HepG2 (cell line): ENCODE measurements around the gene HSPB9. TPM values are rescaled to one million over a fixed set of nuclear protein-coding genes. Genes with fewer than 3 reads are reported as not detected.

Experiments used
- IRX3 ChIP-seq: sonication (generic); formaldehyde crosslinking; IDR thresholded peaks from 2 replicates; pipeline ENCODE4 v1.8.1; 2023; ENCODE audit warnings: mild to moderate bottlenecking, low read depth, missing genetic modification reagents, borderline replicate concordance
- ISX ChIP-seq: sonication (generic); formaldehyde crosslinking; conservative IDR thresholded peaks from 2 replicates; pipeline ENCODE4 v1.5.0; 2020; ENCODE audit warnings: missing genetic modification reagents
- KLF11 ChIP-seq: IDR thresholded peaks from 2 replicates; pipeline ENCODE4 v1.6.1; 2016; ENCODE audit warnings: missing compliant biosample characterization
- MAZ ChIP-seq, 2 experiments: sonication (generic) in 1 of 2; formaldehyde crosslinking in 1 of 2; IDR thresholded peaks; 2 replicates each; pipeline versions ENCODE4 v1.5.0 to v1.6.1; 2012 to 2020; ENCODE audit warnings: low read depth in 2 of 2, mild to moderate bottlenecking in 2 of 2, borderline replicate concordance in 1 of 2, improper control_type of control experiment in 1 of 2, low read length in 1 of 2, missing genetic modification reagents in 1 of 2, moderate library complexity in 1 of 2
- NCOR1 ChIP-seq: fragments of 200-600 bp; sonication (generic); IDR thresholded peaks from 2 replicates; pipeline ENCODE4 v1.7.0; 2017; ENCODE audit warnings: antibody characterized with exemption, low read length, borderline replicate concordance
- NR1H2 ChIP-seq: sonication (generic); formaldehyde crosslinking; IDR thresholded peaks from 2 replicates; pipeline ENCODE4 v1.8.1; 2022; ENCODE audit warnings: low read depth, missing genetic modification reagents, borderline replicate concordance
- ONECUT2 ChIP-seq: sonication (generic); formaldehyde crosslinking; IDR thresholded peaks from 2 replicates; pipeline ENCODE4 v1.4.0; 2020; ENCODE audit warnings: missing genetic modification reagents
- PRPF4 ChIP-seq: fragments of 200-400 bp; formaldehyde crosslinking; IDR thresholded peaks from 2 replicates; pipeline ENCODE4 v1.6.1; 2016; ENCODE audit warnings: low read length, low read depth; ENCODE audit not compliant: poor library complexity, severe bottlenecking
- SOX13 ChIP-seq, 3 experiments: fragments of 450-650 bp in 1 of 3; sonication (generic) in 1 of 3; formaldehyde crosslinking in 1 of 3; IDR thresholded peaks in 2 of 3; conservative IDR thresholded peaks in 1 of 3; 2 replicates each; pipeline versions ENCODE4 v1.5.0 to v1.6.1; 2016 to 2020; ENCODE audit warnings: antibody characterized with exemption in 1 of 3, mild to moderate bottlenecking in 1 of 3, missing compliant biosample characterization in 1 of 3, missing genetic modification reagents in 1 of 3, moderate library complexity in 1 of 3
- TARDBP ChIP-seq: sonication (generic); formaldehyde crosslinking; IDR thresholded peaks from 2 replicates; pipeline ENCODE4 v1.8.0; 2022; ENCODE audit warnings: mild to moderate bottlenecking, missing genetic modification reagents
- U2AF2 ChIP-seq: fragments of 200-400 bp; formaldehyde crosslinking; IDR thresholded peaks from 2 replicates; pipeline ENCODE4 v1.6.1; 2017; ENCODE audit warnings: low read depth, mild to moderate bottlenecking, low read length
- ZHX2 ChIP-seq, 2 experiments: sonication (generic) in 1 of 2; formaldehyde crosslinking in 1 of 2; IDR thresholded peaks; 2 replicates each; pipeline versions ENCODE4 v1.6.1 to v1.9.0; 2014 to 2022; ENCODE audit warnings: antibody characterized with exemption in 1 of 2, borderline replicate concordance in 1 of 2, inconsistent platforms in 1 of 2, low read depth in 1 of 2, missing genetic modification reagents in 1 of 2
- ZMYM4 ChIP-seq: sonication (generic); formaldehyde crosslinking; IDR thresholded peaks from 2 replicates; pipeline ENCODE4 v1.8.1; 2023; ENCODE audit warnings: mild to moderate bottlenecking, missing genetic modification reagents
- ZNF3 ChIP-seq: IDR thresholded peaks from 2 replicates; pipeline ENCODE4 v1.7.0; 2017; ENCODE audit warnings: inconsistent platforms
- ZNF557 ChIP-seq: sonication (generic); formaldehyde crosslinking; IDR thresholded peaks from 2 replicates; pipeline ENCODE4 v1.4.0; 2020; ENCODE audit warnings: missing genetic modification reagents
- ZNF616 ChIP-seq: sonication (generic); formaldehyde crosslinking; IDR thresholded peaks from 2 replicates; pipeline ENCODE4 v1.5.0; 2020; ENCODE audit warnings: low read depth, mild to moderate bottlenecking, missing genetic modification reagents
- ZNF713 ChIP-seq: sonication (generic); formaldehyde crosslinking; IDR thresholded peaks from 2 replicates; pipeline ENCODE4 v1.4.0; 2020; ENCODE audit warnings: mild to moderate bottlenecking, missing genetic modification reagents
- ZSCAN20 ChIP-seq: sonication (generic); formaldehyde crosslinking; IDR thresholded peaks from 2 replicates; pipeline ENCODE4 v1.4.0; 2020; ENCODE audit warnings: missing genetic modification reagents, mild to moderate bottlenecking, borderline replicate concordance
- polyA plus RNA-seq, 8 experiments: library from polyadenylated mRNA; depleted of rRNA in 3 of 8; stranded (reverse) in 7 of 8; unstranded in 1 of 8; fragments of >200 nt; fragmentation: Illumina TruSeq in 4 of 8; extraction: Trizol in 4 of 8; gene quantifications; 2 replicates each; pipeline versions ENCODE4 v1.2.1 to v1.2.3, GENCODE V29; 2011 to 2016; ENCODE audit warnings: low read depth in 4 of 8, missing spikeins in 1 of 8, mixed read lengths in 1 of 8; ENCODE audit not compliant: insufficient read depth in 1 of 8
- total RNA-seq, 5 experiments: library from RNA; depleted of rRNA; stranded (reverse); fragments of >200 nt; fragmentation: Illumina TruSeq; extraction: Trizol; gene quantifications; 2 replicates each; pipeline ENCODE4 v1.2.3, GENCODE V29; 2016; ENCODE audit warnings: low read depth in 1 of 5
- TF ChIP-seq, protein P1 (sequence below): sonication (generic); formaldehyde crosslinking; IDR thresholded peaks from 2 replicates; pipeline ENCODE4 v1.9.0; 2021; ENCODE audit warnings: missing genetic modification reagents, mild to moderate bottlenecking, borderline replicate concordance
- TF ChIP-seq, protein P2 (sequence below): IDR thresholded peaks from 2 replicates; pipeline ENCODE4 v1.6.1; 2012; ENCODE audit warnings: inconsistent platforms

HSPB9 gene
- total and polyA plus RNA-seq, 2 of the 13 experiments (the other 11 are each of a cell fraction or from before 2014, with no cell fraction given): 0.05 to 0.24 TPM

DNA sequence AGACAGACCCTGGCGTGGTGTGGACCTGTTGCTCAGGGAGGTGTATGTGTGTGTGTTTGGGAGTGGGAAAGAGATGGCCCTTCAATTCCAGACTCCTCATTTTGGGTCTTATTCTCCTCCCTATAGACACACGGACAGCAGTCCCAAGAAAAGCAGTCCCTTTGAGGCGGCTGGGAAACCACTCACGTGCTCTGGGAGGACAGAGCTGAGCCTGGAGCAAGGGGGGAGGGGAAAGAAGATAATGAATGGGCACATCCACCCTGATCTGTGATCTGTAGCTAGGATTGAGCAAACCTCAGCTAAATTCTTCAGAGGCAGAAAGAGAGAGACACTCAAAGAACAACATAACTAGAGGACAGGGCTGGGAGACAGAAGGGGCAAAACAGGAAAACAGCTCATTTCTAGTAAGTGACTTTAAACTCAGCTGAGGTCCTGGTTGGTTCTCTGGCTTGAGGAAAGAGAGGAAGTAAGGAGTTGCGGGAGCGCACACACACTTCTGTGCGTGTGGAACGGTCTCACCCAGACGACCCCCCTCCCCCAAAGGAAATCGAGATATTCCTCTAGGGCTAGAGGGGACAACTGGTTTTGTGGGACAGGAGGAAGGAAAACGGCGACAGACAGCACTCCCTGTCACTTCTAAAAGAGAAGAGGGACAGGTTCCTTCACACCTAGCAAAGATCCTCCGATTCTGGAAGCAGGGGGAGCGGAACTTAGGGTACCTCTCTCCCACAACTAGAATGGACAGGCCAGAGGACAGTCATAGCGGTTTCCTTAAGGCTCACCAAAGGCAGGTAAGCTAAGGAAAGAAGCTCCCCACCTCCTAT, 31.5 kb downstream of the HSPB9 start (continued):
- TF ChIP-seq NR1H2 (CRISPR knock-in tag) (no peak), ZNF713 (no peak), ZNF616 (CRISPR knock-in tag) (no peak), ONECUT2 (CRISPR knock-in tag) (no peak), ZNF3 (CRISPR knock-in tag) (no peak), NCOR1 (no peak), ISX (no peak), PRPF4 (peak; percentile 22), KLF11 (no peak), ZMYM4 (CRISPR knock-in tag) (no peak), TARDBP (CRISPR knock-in tag) (no peak), IRX3 (CRISPR knock-in tag) (no peak), ZSCAN20 (CRISPR knock-in tag) (no peak), U2AF2 (no peak), SOX13 (IDR thresholded peaks at IDR 0.05) (no peak), SOX13 (CRISPR knock-in tag; conservative IDR thresholded peaks at IDR 0.05 in 1 of 2, IDR thresholded peaks at IDR 0.05 in 1 of 2) (no peak), MAZ (IDR thresholded peaks at IDR 0.05; ENCODE audit: borderline replicate concordance, low read depth, low read length) (no peak), MAZ (CRISPR knock-in tag; IDR thresholded peaks at IDR 0.05; ENCODE audit: low read depth) (0 out of 2 replicates have a peak, but pooled peaks have one; percentile 41), ZHX2 (IDR thresholded peaks at IDR 0.05; ENCODE audit: low read depth) (no peak), ZHX2 (CRISPR knock-in tag; IDR thresholded peaks at IDR 0.05; ENCODE audit: borderline replicate concordance) (no peak), ZNF557 (CRISPR knock-in tag) (no peak)
- TF ChIP-seq, protein P1, sequence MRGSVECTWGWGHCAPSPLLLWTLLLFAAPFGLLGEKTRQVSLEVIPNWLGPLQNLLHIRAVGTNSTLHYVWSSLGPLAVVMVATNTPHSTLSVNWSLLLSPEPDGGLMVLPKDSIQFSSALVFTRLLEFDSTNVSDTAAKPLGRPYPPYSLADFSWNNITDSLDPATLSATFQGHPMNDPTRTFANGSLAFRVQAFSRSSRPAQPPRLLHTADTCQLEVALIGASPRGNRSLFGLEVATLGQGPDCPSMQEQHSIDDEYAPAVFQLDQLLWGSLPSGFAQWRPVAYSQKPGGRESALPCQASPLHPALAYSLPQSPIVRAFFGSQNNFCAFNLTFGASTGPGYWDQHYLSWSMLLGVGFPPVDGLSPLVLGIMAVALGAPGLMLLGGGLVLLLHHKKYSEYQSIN (CRISPR knock-in tag): no peak
- TF ChIP-seq, protein P2, sequence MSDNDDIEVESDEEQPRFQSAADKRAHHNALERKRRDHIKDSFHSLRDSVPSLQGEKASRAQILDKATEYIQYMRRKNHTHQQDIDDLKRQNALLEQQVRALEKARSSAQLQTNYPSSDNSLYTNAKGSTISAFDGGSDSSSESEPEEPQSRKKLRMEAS: peak; percentile 78
